GM19351 (cell line): ENCODE data around the gene GPR180.

Experiments
- ATAC-seq: cut with Tn5 transposase; IDR thresholded peaks from one replicate; pipeline ENCODE4 v1.9.1; 2021; ENCODE audit warnings: mild to moderate bottlenecking, moderate library complexity; ENCODE audit not compliant: unreplicated experiment

The GPR180 gene

DNA sequence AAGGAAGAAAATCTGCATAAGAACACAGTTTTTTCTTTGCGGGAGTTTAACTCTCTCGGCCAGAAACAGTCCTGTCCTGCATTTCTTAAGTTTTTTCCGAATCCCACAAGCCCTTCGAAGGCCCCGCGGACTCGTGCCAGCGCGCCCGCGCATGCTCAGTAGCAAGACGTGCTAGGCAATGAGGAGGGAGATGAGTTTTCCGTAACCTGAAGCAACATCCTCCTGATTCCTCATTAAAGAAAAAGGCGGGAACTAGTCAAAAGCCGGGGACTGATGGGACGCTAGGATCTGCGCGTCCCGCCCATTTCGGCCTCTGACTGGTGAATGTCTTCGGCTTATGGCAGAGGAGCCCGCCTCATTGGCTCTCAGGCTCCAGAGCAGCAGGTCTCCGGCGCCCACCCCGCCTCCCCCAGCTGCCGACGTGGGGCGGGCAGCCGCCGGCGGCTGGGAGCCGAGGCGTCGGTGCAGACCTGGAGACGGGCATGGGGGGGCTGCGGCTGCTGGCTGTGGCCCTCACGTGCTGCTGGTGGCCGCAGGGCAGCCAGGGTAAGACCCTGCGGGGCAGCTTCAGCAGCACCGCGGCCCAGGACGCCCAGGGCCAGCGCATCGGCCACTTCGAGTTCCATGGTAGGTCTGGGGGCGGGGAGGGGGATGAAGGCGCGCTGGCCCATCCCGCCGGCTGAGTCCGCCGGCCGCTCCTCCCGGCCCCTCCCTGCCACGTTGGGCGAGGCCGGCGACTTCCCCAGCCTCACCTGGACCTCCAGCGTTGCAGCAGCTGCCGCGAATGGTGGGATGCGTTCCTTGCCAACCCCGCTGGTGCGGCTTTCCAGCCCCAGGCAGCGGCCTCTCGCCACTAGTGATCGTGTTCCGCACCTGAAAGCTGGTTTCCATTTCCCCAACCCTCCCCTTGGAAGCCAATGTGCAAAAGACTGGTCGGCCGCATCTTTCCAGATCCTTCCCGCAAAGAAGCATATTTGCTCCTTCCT lies at the start of gene GPR180:
GPR180 (plus strand) TSS at position 412 of the 986 bp plus-strand sequence; CDS start at position 483, 71 bp downstream.
- peak; percentile 98 for ATAC-seq

DNA sequence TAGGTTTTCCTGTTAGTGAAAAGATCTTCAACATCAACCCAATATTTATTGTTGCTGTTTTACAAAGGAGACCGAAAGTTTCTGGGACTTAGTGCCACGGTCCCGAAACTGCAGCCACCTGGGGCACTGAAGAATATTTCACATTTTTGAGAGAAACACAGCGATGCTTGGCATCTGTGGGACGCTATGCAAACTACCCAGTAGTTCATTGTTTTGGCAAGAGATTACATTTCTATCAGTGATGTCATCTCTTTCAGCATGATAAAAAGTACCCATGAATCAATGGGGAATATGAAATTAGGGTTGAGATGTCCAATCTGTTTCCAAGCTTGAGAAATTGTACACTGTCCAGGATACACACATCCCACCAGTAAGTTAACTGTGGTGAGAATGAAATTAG lies 49.6 kb upstream of the GPR180 start:
- ATAC-seq = no peak

DNA sequence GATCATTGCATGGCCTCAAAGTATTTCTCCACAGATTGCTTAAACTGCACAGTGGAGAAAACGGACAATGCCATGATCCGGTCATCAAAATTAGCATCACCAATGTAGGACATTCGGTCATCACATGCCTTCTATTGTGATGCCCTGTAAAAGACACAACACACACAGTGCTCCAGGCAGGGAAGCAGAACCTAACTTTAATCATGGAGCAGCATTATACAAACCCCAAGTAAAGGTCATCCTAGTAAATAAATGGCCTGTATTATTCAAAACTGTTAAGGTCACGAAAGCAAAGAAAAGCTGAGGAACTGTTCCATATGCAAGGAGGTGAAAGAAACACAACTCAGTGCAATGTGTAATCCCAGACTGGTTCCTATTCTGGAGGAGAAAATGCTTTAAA lies 47.9 kb upstream of the GPR180 start:
- no peak for ATAC-seq

DNA sequence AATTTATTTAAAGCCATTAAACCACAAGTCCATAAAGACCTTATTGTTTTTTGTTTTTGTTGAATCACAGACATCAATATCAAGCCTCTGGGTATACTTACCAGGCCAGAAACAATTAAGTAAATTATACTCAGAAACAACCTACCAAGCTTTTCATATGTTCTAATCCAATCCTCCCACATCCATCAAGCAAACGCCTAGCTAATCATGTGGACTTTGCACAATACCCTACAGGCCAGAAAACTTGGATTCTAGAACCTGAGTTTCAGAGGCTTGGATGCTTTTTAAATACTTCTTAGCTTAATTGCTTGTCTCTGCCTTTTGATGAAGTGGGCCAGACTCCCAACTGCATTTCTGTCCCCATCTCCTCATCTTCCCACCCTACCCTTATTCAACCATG lies 45.6 kb upstream of the GPR180 start:
- no peak for ATAC-seq

DNA sequence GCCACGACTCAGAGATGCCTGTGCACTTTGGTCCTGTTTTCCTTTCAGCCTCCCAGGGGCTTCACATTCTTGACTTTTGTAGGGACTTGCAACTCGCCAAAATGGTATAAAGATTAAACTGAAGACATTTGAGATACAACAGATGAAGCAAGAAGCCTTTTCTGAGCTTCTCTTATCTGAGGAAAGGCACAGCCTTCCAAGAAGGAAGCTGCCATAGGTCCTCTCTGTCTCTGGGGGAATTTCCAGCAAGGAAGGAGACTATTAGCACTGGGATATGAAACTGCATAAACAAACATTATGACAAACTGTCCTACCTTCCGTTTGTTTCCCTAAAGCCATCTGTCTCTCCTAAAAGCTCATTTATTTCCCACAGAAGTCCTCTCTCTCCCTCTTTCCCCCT lies 45.0 kb upstream of the GPR180 start:
- ATAC-seq = no peak

DNA sequence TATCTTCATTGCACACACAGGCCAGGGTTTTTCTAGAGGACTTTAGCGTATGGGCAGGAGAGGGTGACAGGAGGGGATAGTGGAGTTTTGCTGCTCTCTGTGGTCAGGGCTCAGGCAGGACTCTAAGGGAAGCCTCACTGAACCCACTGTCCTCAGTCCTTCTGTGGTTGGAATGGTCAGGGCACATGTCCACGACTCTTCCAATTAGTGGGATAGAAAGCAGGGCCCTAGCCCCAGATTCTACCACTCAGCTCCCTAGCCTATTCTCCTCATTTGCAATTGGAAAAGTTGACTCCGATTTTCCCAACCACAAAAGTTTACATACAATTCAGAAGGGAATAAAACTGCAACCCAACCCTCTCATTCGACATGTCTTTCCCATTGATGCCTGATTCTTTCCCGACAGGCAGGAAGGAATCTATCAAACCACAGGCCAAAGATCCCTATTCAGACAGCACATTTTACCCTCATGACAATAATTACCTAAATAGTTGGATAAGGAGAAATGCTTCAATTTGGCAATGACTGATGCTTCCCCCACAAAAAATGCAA lies 43.9 kb upstream of the GPR180 start:
- no peak for ATAC-seq

DNA sequence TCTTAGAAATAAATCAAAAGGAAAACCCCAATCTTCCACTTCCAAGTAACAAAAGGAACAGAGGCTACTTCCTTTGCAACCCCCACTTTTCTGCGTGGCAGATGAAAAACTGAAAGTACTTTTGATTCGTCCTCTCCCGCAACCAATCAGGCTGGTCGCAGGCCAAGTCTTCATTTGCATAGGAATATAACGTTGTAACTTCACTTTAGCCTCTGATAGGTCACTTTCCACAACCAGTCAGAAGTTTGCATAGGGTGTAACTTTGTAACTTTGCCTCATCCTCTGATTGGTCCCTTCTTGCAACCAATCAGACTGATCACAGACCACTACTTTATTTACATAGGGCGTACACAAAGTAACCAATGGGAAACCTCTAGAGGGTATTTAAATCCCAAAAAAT lies 42.9 kb upstream of the GPR180 start:
- no peak for ATAC-seq

DNA sequence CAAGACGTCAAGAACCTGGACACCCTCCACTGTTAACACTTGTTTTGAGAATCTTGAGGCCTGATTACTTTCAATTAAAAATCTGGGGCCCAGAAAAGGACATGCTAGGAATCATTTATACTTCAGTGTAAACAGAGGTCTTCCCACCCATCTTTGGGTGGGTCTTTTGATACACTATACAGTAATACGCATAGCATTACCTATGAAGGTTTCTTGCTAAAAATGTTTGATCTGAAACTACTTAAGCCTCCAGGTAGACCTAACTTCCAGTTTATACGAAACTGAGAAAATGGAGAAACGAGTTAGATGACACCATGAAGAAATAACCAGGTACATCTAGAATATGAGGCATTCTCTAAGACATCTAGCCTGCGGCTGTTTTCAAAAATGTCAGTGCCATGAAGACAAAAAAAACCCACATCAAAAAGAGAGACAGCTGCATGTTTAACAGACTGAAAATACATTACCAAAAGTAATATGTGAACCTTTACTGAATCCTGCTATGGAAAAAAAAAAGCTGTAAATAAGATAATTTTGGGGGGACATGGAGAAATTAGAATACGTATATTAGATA lies 42.3 kb upstream of the GPR180 start:
- no peak for ATAC-seq

DNA sequence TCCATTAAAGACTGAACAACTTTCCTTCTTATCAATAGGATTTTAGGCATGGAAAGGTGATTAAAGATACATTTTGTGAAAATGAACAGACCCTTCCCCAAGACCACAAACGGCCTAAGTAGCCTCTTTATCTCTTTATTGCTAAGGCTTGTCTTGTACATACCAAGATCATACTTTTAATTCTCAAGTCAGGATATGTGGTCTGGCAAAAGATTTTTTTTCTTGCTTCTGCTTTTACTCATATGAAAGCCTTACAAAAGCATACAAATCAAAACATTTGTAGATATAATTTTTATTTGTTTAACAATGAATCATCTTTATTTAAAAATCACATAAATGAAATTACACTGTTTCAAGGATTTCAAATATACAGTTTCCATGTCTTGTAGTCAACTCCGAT lies 41.5 kb upstream of the GPR180 start:
- ATAC-seq = no peak

DNA sequence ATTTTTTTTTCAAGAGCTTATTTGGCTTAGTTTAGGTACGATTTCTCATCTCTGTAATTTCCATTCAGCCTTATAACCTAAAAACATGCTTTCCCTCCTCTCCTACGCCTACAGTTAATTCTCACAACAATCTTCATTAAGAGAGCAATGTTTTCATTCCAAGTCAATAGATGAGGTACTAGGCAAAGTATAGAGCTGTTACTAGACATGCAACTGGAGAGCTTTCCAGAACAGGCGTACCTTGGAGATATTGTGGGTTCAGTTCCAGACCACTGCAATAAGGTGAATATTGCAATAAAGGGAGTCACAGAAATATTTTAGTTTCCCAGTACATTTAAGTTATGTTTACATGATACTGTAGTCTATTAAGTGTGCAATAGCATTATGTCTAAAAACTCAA lies 40.5 kb upstream of the GPR180 start:
- ATAC-seq = no peak

DNA sequence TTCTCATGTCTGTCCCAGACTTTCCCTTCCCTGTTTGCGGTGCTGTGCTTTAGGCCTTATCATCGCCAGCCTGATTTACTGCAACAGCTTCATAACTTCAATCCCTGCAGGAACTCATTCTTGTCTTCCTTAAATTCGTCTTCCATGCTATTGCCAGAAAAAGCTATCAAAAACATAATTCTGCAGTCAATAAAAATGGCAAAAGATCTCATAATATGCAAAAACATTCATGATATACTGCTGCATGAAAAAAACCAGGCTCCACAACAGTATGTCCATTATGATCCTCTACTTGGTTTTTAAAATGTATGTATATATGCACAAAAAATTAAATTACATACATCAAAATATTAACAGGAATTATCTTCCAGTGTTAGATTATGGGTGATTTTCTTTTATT lies 34.1 kb upstream of the GPR180 start:
- ATAC-seq = no peak

DNA sequence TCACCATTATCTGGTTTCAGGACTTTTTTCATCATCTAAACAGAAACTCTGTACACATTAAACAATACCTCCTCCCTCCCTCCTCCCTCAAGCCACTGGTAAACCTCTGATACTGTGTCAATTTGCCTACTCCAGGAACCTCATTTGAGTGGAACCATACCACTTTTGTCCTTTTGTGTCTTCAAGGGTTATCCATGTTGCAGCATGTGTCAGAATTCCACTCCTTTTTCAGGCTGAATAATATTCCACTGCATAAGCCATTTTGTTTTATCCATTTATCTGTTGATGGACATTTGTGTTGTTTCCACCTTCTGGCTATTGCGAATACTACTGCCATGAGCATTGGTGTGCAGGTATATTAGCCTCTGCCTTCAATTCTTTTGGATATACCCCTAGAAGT lies 33.2 kb upstream of the GPR180 start:
- ATAC-seq = no peak

DNA sequence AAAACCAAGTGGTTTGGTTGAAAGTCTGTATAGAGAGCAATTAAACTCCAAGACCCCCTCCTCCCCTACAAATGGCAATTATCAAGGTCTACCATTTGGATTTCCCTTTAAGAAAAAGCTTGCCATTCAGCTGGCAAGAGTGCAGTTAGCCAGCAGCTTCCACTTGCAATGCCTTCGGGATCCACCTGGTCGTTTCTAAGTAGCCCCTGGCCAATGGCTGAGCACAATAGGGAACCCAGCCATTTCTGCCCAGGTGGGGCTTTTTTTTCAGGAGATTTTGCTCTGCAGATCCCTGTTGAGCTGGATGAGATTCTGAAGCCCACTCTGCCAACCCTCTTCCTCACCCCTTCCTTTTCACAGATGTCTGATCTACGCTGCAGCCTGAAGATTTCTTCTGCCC lies 32.0 kb upstream of the GPR180 start:
- ATAC-seq = no peak

DNA sequence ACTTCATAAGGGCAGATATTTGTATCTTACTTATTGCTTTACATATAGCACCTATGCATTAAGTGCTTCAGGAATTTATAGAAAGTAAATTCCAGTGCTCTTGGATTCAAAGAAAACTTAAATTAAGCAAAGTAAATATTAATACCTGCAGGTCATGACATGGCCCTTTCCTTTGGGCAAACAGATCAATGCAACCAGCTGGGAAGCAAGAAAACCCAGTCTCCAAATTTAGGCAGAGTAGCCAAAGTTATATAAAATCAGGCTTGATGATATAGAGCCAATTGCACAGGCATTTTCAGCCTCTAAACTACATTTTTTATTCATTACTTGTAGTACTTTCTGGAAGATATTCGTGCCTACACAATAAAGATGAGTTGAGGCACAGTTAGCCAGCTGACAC lies 22.6 kb upstream of the GPR180 start:
- ATAC-seq = no peak

DNA sequence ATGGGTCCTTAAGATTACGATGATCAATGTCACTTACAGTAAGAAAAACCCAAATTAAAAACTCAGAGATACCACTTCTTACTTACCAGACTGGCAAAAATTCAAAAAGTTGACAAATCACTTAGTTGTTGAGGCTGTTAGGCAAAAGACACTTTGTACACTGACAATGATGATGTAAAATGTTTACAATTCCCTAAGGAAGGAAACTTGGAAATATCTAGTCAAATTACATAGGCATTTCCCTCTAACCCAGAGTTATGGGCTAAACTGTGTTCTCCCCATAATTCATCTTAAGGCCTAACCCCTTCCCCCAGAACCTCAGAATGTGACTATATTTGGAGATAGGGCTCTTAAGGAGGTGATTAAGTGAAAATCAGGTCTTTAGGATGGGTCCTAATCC lies 17.7 kb upstream of the GPR180 start:
- ATAC-seq = no peak

DNA sequence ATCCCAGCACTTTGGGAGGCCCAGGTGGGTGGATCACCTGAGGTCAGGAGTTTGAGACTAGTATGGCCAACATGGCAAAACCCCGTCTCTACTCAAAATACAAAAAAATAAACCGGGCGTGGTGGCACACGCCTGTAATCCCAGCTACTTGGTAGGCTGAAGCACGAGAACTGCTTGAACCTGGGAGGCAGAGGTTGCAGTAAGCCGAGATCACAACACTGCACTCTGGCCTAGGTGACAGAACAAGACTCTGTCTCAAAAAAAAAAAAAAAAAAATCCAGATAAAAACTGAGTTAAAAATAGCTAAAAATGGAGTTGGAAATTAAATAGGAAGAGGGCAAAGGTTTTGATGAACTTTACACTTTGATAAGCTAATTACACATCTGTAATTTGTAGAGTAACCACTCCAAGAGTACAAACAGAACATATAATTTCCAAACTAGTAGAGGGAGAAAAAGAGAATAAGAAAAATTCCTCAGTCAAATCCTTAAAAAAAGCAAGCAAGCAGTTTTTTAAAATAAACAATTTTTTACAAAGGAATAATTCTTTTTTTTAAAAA lies 16.0 kb upstream of the GPR180 start:
- ATAC-seq = no peak

DNA sequence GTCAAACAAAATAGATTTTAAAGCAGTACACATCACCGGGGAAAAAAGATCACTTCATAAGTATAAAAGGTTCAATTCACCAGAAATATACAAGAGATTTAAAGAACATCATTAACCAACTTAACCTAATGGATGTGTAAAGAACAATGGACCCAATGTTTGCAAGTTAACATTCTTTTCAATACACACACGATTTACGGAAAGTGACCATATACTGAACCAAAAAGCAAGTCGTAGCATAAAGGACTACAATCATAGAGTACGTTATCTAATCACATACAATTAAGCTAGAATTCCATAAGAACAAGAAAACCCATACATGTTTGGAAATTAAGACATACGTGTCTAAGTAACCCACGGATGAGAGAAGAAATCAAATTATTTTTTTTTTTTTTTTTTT lies 15.3 kb upstream of the GPR180 start:
- ATAC-seq = no peak

DNA sequence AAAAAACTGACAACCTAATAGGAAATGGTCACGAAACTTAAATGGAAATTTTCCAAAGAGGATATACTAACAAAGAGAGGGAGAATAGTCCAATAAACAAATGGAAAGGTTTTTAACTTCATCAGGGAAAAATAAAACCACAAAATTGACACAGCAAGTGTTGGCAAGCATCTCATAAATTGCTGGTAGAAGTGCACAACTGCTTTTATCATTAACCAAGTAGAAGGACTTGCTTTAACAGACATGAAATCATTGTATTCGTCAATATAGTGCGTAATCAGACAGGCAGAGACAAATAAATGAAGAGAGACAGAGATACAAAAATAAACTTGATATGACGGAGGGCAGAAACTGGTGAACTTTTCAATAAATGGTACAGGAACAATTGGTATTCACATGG lies 13.1 kb upstream of the GPR180 start:
- ATAC-seq = no peak

DNA sequence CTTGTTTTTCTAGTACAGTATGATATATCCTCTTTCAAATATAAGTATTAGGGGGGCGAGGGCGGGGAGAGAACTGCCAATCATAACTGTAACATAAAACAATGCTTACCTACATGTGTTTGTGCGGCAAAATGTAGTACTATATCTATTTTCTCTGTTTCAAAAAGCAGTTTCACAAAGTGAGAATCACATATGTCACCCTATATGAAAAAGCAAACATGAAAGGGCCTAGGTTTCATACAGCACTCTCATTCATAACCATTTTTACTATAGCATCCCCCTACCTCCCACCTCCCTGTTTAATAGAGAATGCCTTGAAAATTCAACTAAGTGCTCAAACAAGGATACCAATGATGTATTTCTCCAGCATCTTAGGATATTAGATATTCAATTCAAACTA lies 10.9 kb upstream of the GPR180 start:
- no peak for ATAC-seq

DNA sequence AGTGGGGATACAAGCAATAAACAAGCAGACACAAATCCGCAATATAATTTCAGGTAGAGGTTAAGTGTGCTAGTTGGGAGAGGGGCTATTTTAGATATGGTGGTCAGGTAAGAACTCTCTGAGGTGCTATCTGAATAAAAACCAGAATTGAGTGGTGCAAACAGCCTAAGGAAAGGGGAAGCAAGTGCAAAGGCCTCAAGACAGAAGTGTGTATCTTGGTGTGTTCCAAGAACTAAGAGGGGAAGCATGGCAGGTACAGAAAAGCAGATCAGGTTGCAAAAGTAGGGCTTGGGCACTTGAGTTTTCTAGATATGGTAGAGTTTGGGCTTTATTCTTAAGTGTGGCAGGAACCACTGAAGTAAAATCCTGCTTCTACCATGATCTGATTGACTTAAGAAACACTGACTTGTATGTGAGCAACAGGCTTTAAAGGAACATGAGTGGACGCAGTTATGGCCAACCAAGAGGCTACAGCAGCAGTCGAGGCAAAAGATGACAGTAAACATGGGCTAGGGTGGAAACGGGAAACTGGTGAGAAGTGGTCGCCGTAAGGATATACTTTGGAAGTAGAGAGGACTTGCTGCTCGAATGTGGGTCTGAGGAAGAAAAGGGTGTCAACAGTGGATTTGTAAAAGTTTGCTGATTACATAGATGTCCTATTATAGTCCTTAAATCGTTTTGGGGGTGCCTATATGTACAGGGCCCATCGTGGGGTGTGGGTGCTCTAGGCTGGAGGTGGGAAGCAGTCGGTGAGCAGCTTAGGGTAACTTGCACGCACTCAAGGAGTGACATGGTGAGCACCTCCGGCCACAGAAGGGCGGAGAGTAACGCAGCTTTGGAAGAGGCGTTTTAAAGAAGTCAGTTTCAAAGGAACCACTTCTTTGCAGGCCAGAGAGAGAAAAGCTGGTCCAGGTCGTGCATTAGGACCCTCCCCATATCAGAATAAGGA lies 6.4 kb upstream of the GPR180 start:
- peak; percentile 55 for ATAC-seq
